ENCODE results near the gene DRC7.

Gene DRC7

GRCh38 chr16:57675741-57676551, 18.7 kb upstream of the DRC7 start:
- FAIRE-seq (no peak), DNase-seq (ENCODE audit: low spot score) (no peak)

GRCh38 chr16:57676553-57677085, 18.0 kb upstream of the DRC7 start:
- FAIRE-seq (no peak), DNase-seq (ENCODE audit: low spot score) (no peak)

- FAIRE-seq (no peak), DNase-seq (ENCODE audit: low spot score) (no peak)
Observed at GRCh38 chr16:57677622-57678369, 16.8 kb upstream of the DRC7 start.

GRCh38 chr16:57679016-57679415, 15.6 kb upstream of the DRC7 start:
- FAIRE-seq, result no peak
- DNase-seq (ENCODE audit: low spot score), result no peak

GRCh38 chr16:57679767-57680482, 14.7 kb upstream of the DRC7 start:
- DNase-seq (ENCODE audit: low spot score), result no peak
- FAIRE-seq, result no peak

- DNase-seq (ENCODE audit: low spot score), result no peak
- no peak for FAIRE-seq
Observed at GRCh38 chr16:57680842-57681375, 13.7 kb upstream of the DRC7 start.

- FAIRE-seq (no peak), DNase-seq (ENCODE audit: low spot score) (no peak)
Observed at GRCh38 chr16:57681950-57682728, 12.5 kb upstream of the DRC7 start.

- FAIRE-seq (no peak), DNase-seq (ENCODE audit: low spot score) (no peak)
Observed at GRCh38 chr16:57682809-57683635, 11.6 kb upstream of the DRC7 start.

GRCh38 chr16:57683636-57684545, 10.7 kb upstream of the DRC7 start:
- DNase-seq (ENCODE audit: low spot score) (no peak), FAIRE-seq (no peak)

- FAIRE-seq (no peak), DNase-seq (ENCODE audit: low spot score) (no peak)
Observed at GRCh38 chr16:57684626-57685358, 9.8 kb upstream of the DRC7 start.

- DNase-seq (ENCODE audit: low spot score) (no peak), FAIRE-seq (no peak)
Observed at GRCh38 chr16:57685633-57686032, 9.0 kb upstream of the DRC7 start.

- DNase-seq (ENCODE audit: low spot score) (no peak), FAIRE-seq (no peak)
Observed at GRCh38 chr16:57686577-57686976, 8.0 kb upstream of the DRC7 start.

GRCh38 chr16:57687363-57687929, 7.2 kb upstream of the DRC7 start:
- DNase-seq (ENCODE audit: low spot score) (no peak), FAIRE-seq (no peak)

- no peak for DNase-seq (ENCODE audit: low spot score)
- FAIRE-seq, result no peak
Observed at GRCh38 chr16:57688487-57688986, 6.1 kb upstream of the DRC7 start.

GRCh38 chr16:57688987-57689761, 5.4 kb upstream of the DRC7 start:
- FAIRE-seq (no peak), DNase-seq (ENCODE audit: low spot score) (no peak)

GRCh38 chr16:57689762-57690558, 4.6 kb upstream of the DRC7 start:
- FAIRE-seq (no peak), DNase-seq (ENCODE audit: low spot score) (no peak)

Measured in RCC 7860 (cell line).